NCI-H748 (cell line): ENCODE measurements around the gene CHIT1.
A peak's percentile ranks its signal among the peaks of the same experiment; 100 is the strongest.

Experiments used
- DNase-seq: peaks from one replicate; lab custom pipeline; 2025; ENCODE audit not compliant: unreplicated experiment; lab: John Stamatoyannopoulos, UW

The CHIT1 gene

GRCh38 chr1:203176273-203177035, 53.0 kb downstream of the CHIT1 start:
- DNase-seq: no peak

GRCh38 chr1:203175827-203176241, 53.6 kb downstream of the CHIT1 start:
- no peak for DNase-seq

GRCh38 chr1:203175237-203175826, 54.1 kb downstream of the CHIT1 start, which contains the start of gene MYBPH:
MYBPH (minus strand) TSS chr1:203175826; CDS start chr1:203175755, 71 bp downstream.
- no peak for DNase-seq

- no peak for DNase-seq
Observed at GRCh38 chr1:203174324-203174985, 55.0 kb downstream of the CHIT1 start.

- DNase-seq: peak; percentile 7
Observed at GRCh38 chr1:203173566-203173965, 55.9 kb downstream of the CHIT1 start.

GRCh38 chr1:203173011-203173555, 56.4 kb downstream of the CHIT1 start:
- DNase-seq: no peak

GRCh38 chr1:203172184-203173010, 57.1 kb downstream of the CHIT1 start:
- peak; percentile 54 for DNase-seq

GRCh38 chr1:203171341-203172183, 57.9 kb downstream of the CHIT1 start:
- DNase-seq: no peak

- DNase-seq: no peak
Observed at GRCh38 chr1:203170625-203171330, 58.7 kb downstream of the CHIT1 start.

GRCh38 chr1:203169770-203170520, 59.5 kb downstream of the CHIT1 start:
- no peak for DNase-seq

GRCh38 chr1:203168991-203169390, 60.5 kb downstream of the CHIT1 start:
- no peak for DNase-seq

GRCh38 chr1:203168256-203168786, 61.2 kb downstream of the CHIT1 start:
- no peak for DNase-seq

- DNase-seq: no peak
Observed at GRCh38 chr1:203167913-203168200, 61.6 kb downstream of the CHIT1 start.

- peak; percentile 5 for DNase-seq
Observed at GRCh38 chr1:203167026-203167912, 62.2 kb downstream of the CHIT1 start.

GRCh38 chr1:203166192-203166940, 63.1 kb downstream of the CHIT1 start:
- DNase-seq: no peak
